Renal cortical epithelial cell (primary cell): ENCODE measurements around the gene URB2. TPM values are rescaled to one million over a fixed set of nuclear protein-coding genes. Genes with fewer than 3 reads are reported as not detected.
"Not testable (repeated sequence)": the region's sequence is repeated elsewhere in the genome, so short reads cannot be mapped to it uniquely, and the experiment has no call there.

ENCODE experiments used
- DNase-seq: peaks from one replicate; pipeline ENCODE4 v3.0.0-alpha.2; 2011; ENCODE audit warnings: low read depth
- total RNA-seq: library from RNA; depleted of rRNA; stranded (reverse); fragments of >200 nt; gene quantifications from 2 replicates; pipeline ENCODE4 v1.2.3, GENCODE V29; 2014

The URB2 gene
- total RNA-seq: 13.4 and 15.6 TPM in 2 replicates

- peak; percentile 66 for DNase-seq
Measured at GRCh38 chr1:229625915-229626831, at the start of gene URB2, which contains the start of gene TAF5L. Gene URB2 (plus strand): TSS chr1:229626247. CDS start chr1:229627634, 1,387 bp downstream. Gene TAF5L (minus strand): TSS chr1:229626122. CDS start chr1:229614482, 11,640 bp downstream.

- no peak for DNase-seq
Measured at GRCh38 chr1:229578168-229579058, 47.6 kb upstream of the URB2 start.

GRCh38 chr1:229579059-229579673 is 46.9 kb upstream of the URB2 start:
- no peak for DNase-seq

- no peak for DNase-seq
Measured at GRCh38 chr1:229581485-229581884, 44.6 kb upstream of the URB2 start.

- DNase-seq: no peak
Measured at GRCh38 chr1:229582011-229582694, 43.9 kb upstream of the URB2 start.

GRCh38 chr1:229582715-229583114 is 43.3 kb upstream of the URB2 start:
- no peak for DNase-seq

- no peak for DNase-seq
Measured at GRCh38 chr1:229585338-229585737, 40.7 kb upstream of the URB2 start.

GRCh38 chr1:229590119-229590518 is 35.9 kb upstream of the URB2 start:
- no peak for DNase-seq

GRCh38 chr1:229593800-229594199 is 32.2 kb upstream of the URB2 start:
- DNase-seq: no peak

GRCh38 chr1:229594227-229595008 is 31.6 kb upstream of the URB2 start:
- no peak for DNase-seq

GRCh38 chr1:229595876-229596275 is 30.2 kb upstream of the URB2 start:
- DNase-seq: not testable (repeated sequence)

GRCh38 chr1:229596925-229597699 is 28.9 kb upstream of the URB2 start:
- peak; percentile 24 for DNase-seq

- DNase-seq: no peak
Measured at GRCh38 chr1:229597877-229598276, 28.2 kb upstream of the URB2 start.

- DNase-seq: no peak
Measured at GRCh38 chr1:229599218-229599954, 26.7 kb upstream of the URB2 start.

- DNase-seq: no peak
Measured at GRCh38 chr1:229600229-229600628, 25.8 kb upstream of the URB2 start.

GRCh38 chr1:229603371-229604005 is 22.6 kb upstream of the URB2 start:
- no peak for DNase-seq

- no peak for DNase-seq
Measured at GRCh38 chr1:229607370-229607769, 18.7 kb upstream of the URB2 start.

GRCh38 chr1:229608590-229608989 is 17.5 kb upstream of the URB2 start:
- DNase-seq: no peak

GRCh38 chr1:229613938-229614337 is 12.1 kb upstream of the URB2 start:
- no peak for DNase-seq
